ENCODE data around the gene PLS1. TPM values are rescaled to one million over a fixed set of nuclear protein-coding genes. Genes with fewer than 3 reads are reported as not detected.
"Not testable (repeated sequence)": the region's sequence is repeated elsewhere in the genome, so short reads cannot be mapped to it uniquely, and the experiment has no call there.

Gene PLS1
- total and polyA plus RNA-seq, 4 donors, result 0.54 to 36.2 (median 1.0) TPM

DNA sequence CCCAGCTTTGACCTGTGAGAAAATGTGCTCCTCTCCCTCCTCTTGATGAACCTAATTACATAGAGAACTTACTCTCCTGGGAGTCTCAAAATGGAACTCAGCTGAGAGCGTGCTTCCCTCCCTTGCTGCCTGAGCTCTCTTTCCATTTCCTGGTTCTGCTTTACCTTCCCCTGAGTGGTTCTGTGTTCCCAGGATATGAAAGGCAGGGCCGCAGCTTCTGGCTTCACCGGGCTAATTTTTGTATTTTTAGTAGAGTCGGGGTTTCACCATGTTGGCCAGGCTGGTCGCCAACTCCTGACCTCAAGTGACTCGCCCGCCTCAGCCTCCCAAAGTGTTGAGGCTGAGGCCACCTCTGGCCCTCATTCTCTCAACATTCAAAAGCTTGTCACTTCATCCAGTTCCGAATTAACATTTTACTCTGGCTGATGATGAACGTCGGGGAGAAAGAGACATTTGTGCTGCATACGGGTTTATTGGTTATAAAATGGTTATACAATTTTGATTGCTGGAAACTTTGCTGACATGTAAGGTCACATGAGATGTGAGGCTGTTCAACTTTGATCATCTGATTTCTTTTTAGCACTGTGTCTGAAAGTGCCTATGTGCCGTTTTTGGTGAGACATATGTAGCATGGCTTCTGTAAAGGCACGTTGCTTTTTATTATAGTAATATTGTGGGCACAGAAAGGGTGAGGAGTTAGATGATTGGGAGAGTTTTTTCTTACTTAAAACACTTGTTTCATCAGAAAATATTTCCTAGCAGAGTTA is 6.6 kb downstream of the PLS1 start:
- intact Hi-C loops (cut with DNase I), result no loop called here
- H3K27ac ChIP-seq (ENCODE audit: low read depth in 1 of 2, low read length in 2 of 2), result no peak overlapping the region
- no peak for DNase-seq
- ATAC-seq (ENCODE audit: low FRiP score), result no peak
- no peaks in the 10 kb centered on the region for H3K36me3 ChIP-seq (ENCODE audit: control insufficient read depth in 1 of 2, insufficient read depth in 2 of 2, low read length in 1 of 2)
- no peaks in the 10 kb centered on the region for H3K9me3 ChIP-seq (ENCODE audit: control insufficient read depth, low read length)
- no peaks in the 10 kb centered on the region for H3K27me3 ChIP-seq (ENCODE audit: control insufficient read depth in 1 of 2, insufficient read depth in 2 of 2, low read length in 1 of 2)
- WGBS, 2 donors, result 88 to 92% methylated on average over 13 of the region's 13 CpGs
- H3K4me3 ChIP-seq (ENCODE audit: low read length in 2 of 2), result no peak overlapping the region
- no peaks in the 10 kb centered on the region for H3K4me1 ChIP-seq (ENCODE audit: control insufficient read depth in 1 of 2, insufficient read depth in 2 of 2, low read length in 2 of 2)

DNA sequence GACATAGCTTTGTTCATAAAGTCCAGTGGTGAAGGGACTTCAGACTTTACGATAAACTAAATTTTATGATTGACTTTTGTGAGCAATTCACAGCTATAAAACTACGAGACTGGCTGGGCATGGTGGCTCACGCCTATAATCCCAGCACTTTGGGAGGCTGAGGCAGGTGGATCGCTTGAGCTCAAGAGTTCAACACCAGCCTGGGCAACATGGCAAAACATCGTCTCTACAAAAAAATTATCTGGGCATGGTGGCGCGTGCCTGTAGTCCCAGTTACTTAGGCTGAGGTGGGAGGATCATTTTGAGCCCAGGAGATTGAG is 7.2 kb downstream of the PLS1 start:
- H3K9me3 ChIP-seq (ENCODE audit: control insufficient read depth, low read length); H3K27ac ChIP-seq (ENCODE audit: low read depth in 1 of 2, low read length in 2 of 2); ATAC-seq (ENCODE audit: low FRiP score); H3K27me3 ChIP-seq (ENCODE audit: control insufficient read depth in 1 of 2, insufficient read depth in 2 of 2, low read length in 1 of 2); H3K36me3 ChIP-seq (ENCODE audit: control insufficient read depth in 1 of 2, insufficient read depth in 2 of 2, low read length in 1 of 2); H3K4me1 ChIP-seq (ENCODE audit: control insufficient read depth in 1 of 2, insufficient read depth in 2 of 2, low read length in 2 of 2); H3K4me3 ChIP-seq (ENCODE audit: low read length in 2 of 2); intact Hi-C loops (cut with DNase I); DNase-seq: not testable (repeated sequence)
- WGBS, 2 donors, result 91 to 95% methylated on average over 7 of the region's 7 CpGs

DNA sequence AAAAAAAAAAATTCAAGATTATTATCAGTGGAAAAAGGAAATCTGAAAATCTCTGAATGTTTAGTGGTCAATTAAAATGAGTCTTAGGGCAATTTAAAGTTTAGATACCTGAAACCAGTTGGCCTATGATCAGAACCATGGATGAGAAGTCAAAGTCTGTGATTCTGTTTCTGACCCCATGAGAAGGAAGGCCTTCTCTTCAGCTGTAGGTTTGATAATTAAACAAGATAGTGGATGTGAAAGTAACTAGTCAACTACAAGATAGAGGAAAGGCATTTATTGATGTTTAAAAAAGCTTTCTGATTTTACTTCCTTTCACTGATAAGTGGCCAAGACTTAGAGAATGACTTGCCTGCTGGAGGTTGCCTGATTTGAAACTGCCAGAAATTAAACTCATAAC is 8.7 kb downstream of the PLS1 start:
- ATAC-seq (ENCODE audit: low FRiP score) (no peak), DNase-seq (no peak)
- no peak overlapping the region for H3K27ac ChIP-seq (ENCODE audit: low read depth in 1 of 2, low read length in 2 of 2)
- H3K36me3 ChIP-seq (ENCODE audit: control insufficient read depth in 1 of 2, insufficient read depth in 2 of 2, low read length in 1 of 2), result no peaks in the 10 kb centered on the region
- no peaks in the 10 kb centered on the region for H3K4me1 ChIP-seq (ENCODE audit: control insufficient read depth in 1 of 2, insufficient read depth in 2 of 2, low read length in 2 of 2)
- H3K9me3 ChIP-seq (ENCODE audit: control insufficient read depth, low read length), result no peaks in the 10 kb centered on the region
- no peaks in the 10 kb centered on the region for H3K27me3 ChIP-seq (ENCODE audit: control insufficient read depth in 1 of 2, insufficient read depth in 2 of 2, low read length in 1 of 2)
- intact Hi-C loops (cut with DNase I), result no loop called here
- no peak overlapping the region for H3K4me3 ChIP-seq (ENCODE audit: low read length in 2 of 2)

DNA sequence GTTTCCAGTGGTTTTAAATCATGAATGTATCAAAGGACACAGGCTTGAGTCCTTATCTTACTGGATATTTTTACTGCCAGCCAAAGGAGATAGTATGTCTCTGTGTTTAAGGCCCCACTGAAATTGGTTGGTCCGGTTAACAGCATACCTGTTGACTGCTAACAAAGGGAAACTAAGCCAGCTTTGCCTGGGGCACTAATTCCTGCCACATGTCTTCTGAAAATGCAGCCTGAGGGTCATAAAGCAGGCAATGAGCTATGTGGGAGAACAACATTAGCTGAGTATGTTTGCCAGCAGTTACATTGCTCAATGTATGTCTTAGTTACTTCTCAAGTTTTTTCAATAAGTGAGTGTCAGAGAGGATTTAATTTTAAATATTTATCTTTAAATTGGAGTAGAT is 12.4 kb downstream of the PLS1 start:
- no peak overlapping the region for H3K27ac ChIP-seq (ENCODE audit: low read depth in 1 of 2, low read length in 2 of 2)
- intact Hi-C loops (cut with DNase I), result no loop called here
- 87 to 93% methylated on average over 1 of the region's 1 CpG for WGBS, 2 donors
- no peaks in the 10 kb centered on the region for H3K27me3 ChIP-seq (ENCODE audit: control insufficient read depth in 1 of 2, insufficient read depth in 2 of 2, low read length in 1 of 2)
- ATAC-seq (ENCODE audit: low FRiP score), result no peak
- no peak for DNase-seq
- no peaks in the 10 kb centered on the region for H3K36me3 ChIP-seq (ENCODE audit: control insufficient read depth in 1 of 2, insufficient read depth in 2 of 2, low read length in 1 of 2)
- H3K4me1 ChIP-seq (ENCODE audit: control insufficient read depth in 1 of 2, insufficient read depth in 2 of 2, low read length in 2 of 2), result no peaks in the 10 kb centered on the region
- H3K9me3 ChIP-seq (ENCODE audit: control insufficient read depth, low read length), result no peaks in the 10 kb centered on the region
- H3K4me3 ChIP-seq (ENCODE audit: low read length in 2 of 2), result no peak overlapping the region

DNA sequence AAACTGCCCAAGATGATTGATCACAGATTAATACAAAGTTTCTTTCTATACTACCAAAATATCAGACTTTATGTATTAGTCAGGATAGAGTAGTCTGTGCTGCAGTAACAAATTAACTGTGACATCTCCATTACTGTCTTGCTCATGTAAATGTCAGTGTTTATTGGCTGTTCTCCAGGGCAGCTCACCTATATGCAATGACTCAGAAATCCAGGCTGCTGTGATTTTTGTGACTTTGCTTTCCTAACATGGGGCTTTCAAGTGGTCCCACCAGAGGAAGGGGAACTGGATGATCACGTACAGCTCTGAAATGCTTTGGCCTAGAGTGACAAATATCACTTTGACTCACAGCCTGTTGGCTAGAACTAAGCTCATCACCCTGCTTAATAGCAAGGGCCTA is 12.9 kb downstream of the PLS1 start:
- Histone ChIP-seq H3K9me3 (ENCODE audit: control insufficient read depth, low read length) (no peaks in the 10 kb centered on the region), H3K36me3 (ENCODE audit: control insufficient read depth in 1 of 2, insufficient read depth in 2 of 2, low read length in 1 of 2) (no peaks in the 10 kb centered on the region), H3K27me3 (ENCODE audit: control insufficient read depth in 1 of 2, insufficient read depth in 2 of 2, low read length in 1 of 2) (no peaks in the 10 kb centered on the region), H3K4me1 (ENCODE audit: control insufficient read depth in 1 of 2, insufficient read depth in 2 of 2, low read length in 2 of 2) (no peaks in the 10 kb centered on the region), H3K4me3 (ENCODE audit: low read length in 2 of 2) (no peak overlapping the region), H3K27ac (ENCODE audit: low read depth in 1 of 2, low read length in 2 of 2) (no peak overlapping the region)
- WGBS, 2 donors, result 76 to 84% methylated on average over 1 of the region's 1 CpG
- ATAC-seq (ENCODE audit: low FRiP score), result no peak
- intact Hi-C loops (cut with DNase I), result no loop called here
- no peak for DNase-seq

DNA sequence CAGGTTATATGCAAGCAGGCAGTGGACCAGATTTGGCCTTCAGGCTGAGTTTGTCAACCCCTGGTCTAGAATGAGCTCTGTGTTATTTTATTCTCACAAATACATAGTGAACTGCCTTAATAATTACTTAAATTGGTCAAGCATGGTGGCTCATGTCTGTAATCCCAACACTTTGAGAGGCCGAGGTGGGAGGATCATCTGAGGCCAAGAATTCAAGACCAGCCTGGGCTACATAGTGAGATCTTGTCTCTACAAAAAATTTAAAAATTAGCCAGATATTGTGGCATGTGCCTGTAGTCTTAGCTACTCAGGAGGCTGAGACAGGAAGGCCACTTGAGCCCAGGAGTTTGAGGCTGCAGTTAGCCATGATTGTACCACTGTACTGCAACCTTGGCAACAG is 15.0 kb downstream of the PLS1 start:
- H3K9me3 ChIP-seq (ENCODE audit: control insufficient read depth, low read length), result no peaks in the 10 kb centered on the region
- H3K36me3 ChIP-seq (ENCODE audit: control insufficient read depth in 1 of 2, insufficient read depth in 2 of 2, low read length in 1 of 2), result no peaks in the 10 kb centered on the region
- no peak for ATAC-seq (ENCODE audit: low FRiP score)
- DNase-seq, result no peak
- H3K4me1 ChIP-seq (ENCODE audit: control insufficient read depth in 1 of 2, insufficient read depth in 2 of 2, low read length in 2 of 2), result no peaks in the 10 kb centered on the region
- intact Hi-C loops (cut with DNase I), result no loop called here
- H3K4me3 ChIP-seq (ENCODE audit: low read length in 2 of 2), result no peak overlapping the region
- no peaks in the 10 kb centered on the region for H3K27me3 ChIP-seq (ENCODE audit: control insufficient read depth in 1 of 2, insufficient read depth in 2 of 2, low read length in 1 of 2)
- 93 to 97% methylated on average over 1 of the region's 1 CpG for WGBS, 2 donors
- no peak overlapping the region for H3K27ac ChIP-seq (ENCODE audit: low read depth in 1 of 2, low read length in 2 of 2)

DNA sequence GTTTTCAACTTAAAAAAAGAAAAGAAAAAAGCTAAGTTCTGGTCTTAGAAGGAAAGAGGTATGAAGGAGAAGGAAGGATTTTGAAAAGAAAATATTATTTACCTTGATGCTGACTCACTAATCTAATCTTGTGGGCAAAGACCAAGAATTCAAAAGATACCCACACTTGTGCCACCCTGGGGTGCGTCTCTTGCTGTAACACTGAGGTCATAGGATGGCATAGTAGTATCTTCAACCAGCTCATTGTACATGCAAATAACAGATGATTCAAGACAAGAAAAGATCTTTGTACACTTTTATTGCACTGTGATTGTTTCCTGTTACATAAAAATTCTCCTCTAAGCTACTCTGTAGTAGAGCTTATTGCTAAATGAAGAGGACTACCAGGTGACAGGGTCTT is 17.3 kb downstream of the PLS1 start:
- Histone ChIP-seq H3K4me3 (ENCODE audit: low read length in 2 of 2) (no peak overlapping the region), H3K27me3 (ENCODE audit: control insufficient read depth in 1 of 2, insufficient read depth in 2 of 2, low read length in 1 of 2) (no peaks in the 10 kb centered on the region), H3K9me3 (ENCODE audit: control insufficient read depth, low read length) (no peaks in the 10 kb centered on the region), H3K36me3 (ENCODE audit: control insufficient read depth in 1 of 2, insufficient read depth in 2 of 2, low read length in 1 of 2) (no peaks in the 10 kb centered on the region), H3K27ac (ENCODE audit: low read depth in 1 of 2, low read length in 2 of 2) (no peak overlapping the region), H3K4me1 (ENCODE audit: control insufficient read depth in 1 of 2, insufficient read depth in 2 of 2, low read length in 2 of 2) (no peaks in the 10 kb centered on the region)
- ATAC-seq (ENCODE audit: low FRiP score) (no peak), DNase-seq (no peak)
- 80 to 85% methylated on average over 1 of the region's 1 CpG for WGBS, 2 donors
- intact Hi-C loops (cut with DNase I), result no loop called here

DNA sequence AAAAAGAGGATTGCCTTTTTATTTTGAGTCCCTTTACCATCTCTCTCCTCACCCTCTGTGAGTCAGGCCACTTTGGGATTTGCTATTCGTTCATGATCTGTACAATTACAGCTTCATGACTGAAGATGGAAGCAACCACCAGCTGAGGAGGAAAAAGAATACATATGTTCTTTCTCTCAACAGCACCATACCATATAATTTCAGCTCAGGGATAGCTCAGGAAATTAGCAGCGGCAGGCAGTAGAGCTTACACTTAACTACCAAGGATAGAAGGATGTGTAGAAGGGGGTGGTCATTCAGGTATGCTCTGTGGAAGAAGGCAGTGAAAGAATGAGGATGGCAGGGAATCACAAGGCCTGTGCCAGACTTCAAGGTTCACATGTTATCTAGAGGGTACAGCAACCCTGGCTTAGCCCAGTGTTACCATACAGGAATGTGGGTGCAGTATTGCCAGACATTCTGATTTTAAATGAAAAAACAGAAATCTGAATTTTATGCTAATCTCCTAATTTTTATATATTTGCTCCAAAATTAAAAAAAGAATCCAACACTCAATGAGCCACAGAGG is 17.9 kb downstream of the PLS1 start:
- 76 to 88% methylated on average over 2 of the region's 2 CpGs for WGBS, 2 donors
- Histone ChIP-seq H3K27ac (ENCODE audit: low read depth in 1 of 2, low read length in 2 of 2) (no peak overlapping the region), H3K9me3 (ENCODE audit: control insufficient read depth, low read length) (no peaks in the 10 kb centered on the region), H3K27me3 (ENCODE audit: control insufficient read depth in 1 of 2, insufficient read depth in 2 of 2, low read length in 1 of 2) (no peaks in the 10 kb centered on the region), H3K4me3 (ENCODE audit: low read length in 2 of 2) (no peak overlapping the region), H3K4me1 (ENCODE audit: control insufficient read depth in 1 of 2, insufficient read depth in 2 of 2, low read length in 2 of 2) (no peaks in the 10 kb centered on the region), H3K36me3 (ENCODE audit: control insufficient read depth in 1 of 2, insufficient read depth in 2 of 2, low read length in 1 of 2) (no peaks in the 10 kb centered on the region)
- ATAC-seq (ENCODE audit: low FRiP score), result no peak
- intact Hi-C loops (cut with DNase I), result no loop called here
- DNase-seq, result no peak

DNA sequence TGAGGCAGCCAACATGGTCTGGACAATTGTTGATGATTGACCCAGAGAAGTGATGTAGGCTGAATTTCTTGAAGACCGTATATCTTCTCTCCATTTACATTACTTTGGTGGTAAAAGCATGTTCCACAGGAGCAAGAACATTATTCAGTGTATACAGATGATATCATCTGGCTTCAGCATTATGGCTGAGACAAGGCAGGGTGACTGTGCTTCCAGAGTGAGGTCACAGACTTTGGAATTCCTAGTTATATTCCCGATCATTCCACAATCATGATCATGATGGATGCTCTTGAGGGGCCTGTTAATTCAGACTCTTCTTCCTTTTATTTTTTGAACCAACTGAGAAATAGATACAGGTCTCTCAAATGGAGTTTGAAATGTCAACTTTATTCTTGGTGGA is 19.0 kb downstream of the PLS1 start:
- Histone ChIP-seq H3K9me3 (ENCODE audit: control insufficient read depth, low read length) (no peaks in the 10 kb centered on the region), H3K36me3 (ENCODE audit: control insufficient read depth in 1 of 2, insufficient read depth in 2 of 2, low read length in 1 of 2) (no peaks in the 10 kb centered on the region), H3K27me3 (ENCODE audit: control insufficient read depth in 1 of 2, insufficient read depth in 2 of 2, low read length in 1 of 2) (no peaks in the 10 kb centered on the region), H3K27ac (ENCODE audit: low read depth in 1 of 2, low read length in 2 of 2) (no peak overlapping the region), H3K4me1 (ENCODE audit: control insufficient read depth in 1 of 2, insufficient read depth in 2 of 2, low read length in 2 of 2) (no peaks in the 10 kb centered on the region), H3K4me3 (ENCODE audit: low read length in 2 of 2) (no peak overlapping the region)
- ATAC-seq (ENCODE audit: low FRiP score), result no peak
- no peak for DNase-seq
- 84 to 88% methylated on average over 2 of the region's 2 CpGs for WGBS, 2 donors
- intact Hi-C loops (cut with DNase I), result no loop called here
